DND-41 (cell line): ENCODE data around the gene CMC2.

Source experiments
- ATAC-seq: fragments of 200-7000 bp; cut with Tn5 transposase; 3 replicates; pipeline ENCODE4 v1.9.1; 2021; ENCODE audit warnings: low read depth; ENCODE audit not compliant: insufficient read depth
- DNase-seq: peaks from one replicate; pipeline ENCODE4 v3.0.0-alpha.2; 2020
- H2AFZ ChIP-seq: 2 replicates; pipeline ENCODE4 v1.6.0; 2012; ENCODE audit warnings: low read depth, low read length
- H3K27ac ChIP-seq: 2 replicates; pipeline ENCODE4 v1.5.1; 2012; ENCODE audit warnings: low read length, inconsistent platforms
- H3K27me3 ChIP-seq: fragments of 200-600 bp; sonication (generic); 2 replicates; pipeline ENCODE4 v1.6.0; 2012; ENCODE audit warnings: low read length, mild to moderate bottlenecking, inconsistent platforms; ENCODE audit not compliant: insufficient read depth, poor library complexity
- H3K36me3 ChIP-seq: 2 replicates; pipeline ENCODE4 v1.5.1; 2012; ENCODE audit warnings: low read length, inconsistent platforms; ENCODE audit not compliant: insufficient read depth
- H3K4me1 ChIP-seq: 2 replicates; pipeline ENCODE4 v1.5.1; 2012; ENCODE audit warnings: mild to moderate bottlenecking, low read length; ENCODE audit not compliant: insufficient read depth
- H3K4me2 ChIP-seq: 2 replicates; pipeline ENCODE4 v1.6.0; 2012; ENCODE audit warnings: mild to moderate bottlenecking, moderate library complexity, low read length, inconsistent platforms; ENCODE audit not compliant: insufficient read depth
- H3K4me3 ChIP-seq, 2 experiments: fragments of 200-600 bp in 1 of 2; shearing (Covaris generic) in 1 of 2; 2 replicates each; pipeline ENCODE4 v1.5.1; 2012 to 2016; ENCODE audit warnings: inconsistent platforms in 2 of 2, low read length in 2 of 2, mild to moderate bottlenecking in 2 of 2, low read depth in 1 of 2, moderate library complexity in 1 of 2
- H3K79me2 ChIP-seq: 2 replicates; pipeline ENCODE4 v1.6.0; 2012; ENCODE audit warnings: low read length, inconsistent platforms; ENCODE audit not compliant: insufficient read depth
- H3K9ac ChIP-seq: 2 replicates; pipeline ENCODE4 v1.6.0; 2012; ENCODE audit warnings: low read depth, mild to moderate bottlenecking, inconsistent platforms, low read length, moderate library complexity
- H3K9me3 ChIP-seq: 2 replicates; pipeline ENCODE4 v1.5.1; 2012; ENCODE audit warnings: low read length, moderate library complexity, mild to moderate bottlenecking, inconsistent platforms; ENCODE audit not compliant: insufficient read depth, severe bottlenecking
- H4K20me1 ChIP-seq: 2 replicates; pipeline ENCODE4 v1.6.0; 2012; ENCODE audit warnings: low read length; ENCODE audit not compliant: insufficient read depth
- CTCF ChIP-seq: IDR thresholded peaks from 2 replicates; pipeline ENCODE4 v1.5.1; 2012; ENCODE audit warnings: borderline replicate concordance, low read length, moderate library complexity, mild to moderate bottlenecking; ENCODE audit not compliant: poor library complexity, severe bottlenecking; ENCODE audit errors: extremely low read depth
- EZH2 ChIP-seq: IDR thresholded peaks from 3 replicates; pipeline ENCODE4 v1.6.1; 2012; ENCODE audit warnings: borderline replicate concordance, low read depth, mild to moderate bottlenecking, moderate library complexity, low read length, inconsistent platforms; ENCODE audit not compliant: severe bottlenecking

Gene CMC2

DNA sequence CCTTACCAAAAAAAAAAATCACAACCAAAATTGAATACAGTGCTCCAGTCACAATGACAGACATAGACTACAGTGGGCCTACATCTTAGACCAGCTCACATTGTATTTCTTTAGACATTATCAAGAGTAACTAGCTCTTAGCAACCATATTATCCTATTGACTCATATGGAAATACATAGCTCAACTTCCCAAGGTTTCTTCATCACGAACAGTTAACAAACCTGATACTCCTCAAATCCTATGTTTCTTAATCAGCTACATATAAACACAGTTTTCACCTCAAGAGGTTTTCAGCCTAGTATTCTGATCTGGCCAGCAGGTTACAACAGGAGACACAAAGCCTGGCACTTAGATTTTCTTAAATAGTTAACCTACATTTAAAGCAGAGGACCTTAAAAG lies 29.7 kb downstream of the CMC2 start:
- Histone ChIP-seq H3K27me3 (no peaks in the 10 kb centered on the region), H3K27ac (no peak overlapping the region), H3K9me3 (no peaks in the 10 kb centered on the region), H3K9ac (no peak overlapping the region), H3K79me2 (peaks cover 11% of the 10 kb centered on the region; the same call in 1 of the 2 replicates), H3K4me1 (no peaks in the 10 kb centered on the region), H3K4me3 (no peak overlapping the region), H2AFZ (no peak overlapping the region), H4K20me1 (peaks cover 6% of the 10 kb centered on the region), H3K36me3 (peaks cover 78% of the 10 kb centered on the region), H3K4me2 (no peak overlapping the region)
- ATAC-seq (no peak), DNase-seq (no peak)
- TF ChIP-seq CTCF (no peak), EZH2 (no peak)

- H3K9me3 ChIP-seq = no peaks in the 10 kb centered on the region
- DNase-seq = no peak
- H3K36me3 ChIP-seq = peaks cover 72% of the 10 kb centered on the region
- H2AFZ ChIP-seq = no peak overlapping the region
- H3K79me2 ChIP-seq = peaks cover 2% of the 10 kb centered on the region; the same call in 1 of the 2 replicates
- TF ChIP-seq EZH2 (no peak), CTCF (peak; percentile 46)
- H3K27ac ChIP-seq = no peak overlapping the region
- peaks cover 6% of the 10 kb centered on the region for H4K20me1 ChIP-seq
- no peak for ATAC-seq
- H3K9ac ChIP-seq = no peak overlapping the region
- H3K4me2 ChIP-seq = no peak overlapping the region
- H3K4me3 ChIP-seq = no peak overlapping the region
- no peaks in the 10 kb centered on the region for H3K27me3 ChIP-seq
- H3K4me1 ChIP-seq = no peaks in the 10 kb centered on the region
These were observed 31.9 kb downstream of the CMC2 start for GRCh38 chr16:80974649-80975376.

- Histone ChIP-seq H3K79me2 (peaks cover 2% of the 10 kb centered on the region; the same call in 1 of the 2 replicates), H3K4me1 (no peaks in the 10 kb centered on the region), H3K4me3 (no peak overlapping the region), H3K27me3 (no peaks in the 10 kb centered on the region), H3K9ac (no peak overlapping the region), H3K27ac (no peak overlapping the region), H3K36me3 (peaks cover 71% of the 10 kb centered on the region), H3K4me2 (no peak overlapping the region), H2AFZ (no peak overlapping the region), H4K20me1 (peaks cover 6% of the 10 kb centered on the region), H3K9me3 (no peaks in the 10 kb centered on the region)
- ATAC-seq = no peak
- TF ChIP-seq EZH2 = no peak
- no peak for TF ChIP-seq CTCF
- DNase-seq = no peak
These were observed 32.7 kb downstream of the CMC2 start for GRCh38 chr16:80973991-80974390.
